Karpas-422 (cell line): ENCODE results near the gene CLEC18B. TPM values are rescaled to one million over a fixed set of nuclear protein-coding genes. Genes with fewer than 3 reads are reported as not detected.
"Not testable (repeated sequence)": the region's sequence is repeated elsewhere in the genome, so short reads cannot be mapped to it uniquely, and the experiment has no call there.

ENCODE experiments used
- DNase-seq: peaks from one replicate; pipeline ENCODE4 v3.0.0-alpha.2; 2015
- H2AFZ ChIP-seq: fragments of 200-600 bp; sonication (generic); 2 replicates; pipeline ENCODE4 v1.6.1; 2014; ENCODE audit warnings: antibody characterized with exemption, low read length, mixed read lengths
- H3K27ac ChIP-seq: fragments of 200-600 bp; sonication (generic); 2 replicates; pipeline ENCODE4 v1.5.1; 2014; ENCODE audit warnings: mild to moderate bottlenecking, low read length, moderate library complexity
- H3K27me3 ChIP-seq: fragments of 200-600 bp; sonication (generic); 2 replicates; pipeline ENCODE4 v1.6.1; 2014; ENCODE audit warnings: low read length, mixed read lengths
- H3K36me3 ChIP-seq: fragments of 200-600 bp; sonication (generic); 2 replicates; pipeline ENCODE4 v1.6.1; 2014; ENCODE audit warnings: low read length, mixed read lengths; ENCODE audit not compliant: insufficient read depth
- H3K4me1 ChIP-seq: fragments of 200-600 bp; sonication (generic); 2 replicates; pipeline ENCODE4 v1.6.1; 2014; ENCODE audit warnings: mild to moderate bottlenecking, low read length, mixed read lengths
- H3K4me2 ChIP-seq: fragments of 200-600 bp; sonication (generic); 2 replicates; pipeline ENCODE4 v1.6.1; 2014; ENCODE audit warnings: low read length, low read depth, mild to moderate bottlenecking; ENCODE audit not compliant: poor library complexity, severe bottlenecking
- H3K4me3 ChIP-seq: fragments of 200-600 bp; sonication (generic); 2 replicates; pipeline ENCODE4 v1.5.1; 2014; ENCODE audit warnings: mild to moderate bottlenecking, antibody characterized with exemption, low read length, mixed read lengths
- H3K79me2 ChIP-seq: fragments of 200-600 bp; sonication (generic); 2 replicates; pipeline ENCODE4 v1.6.1; 2014; ENCODE audit warnings: mild to moderate bottlenecking, low read length, mixed read lengths
- H3K9ac ChIP-seq: fragments of 200-600 bp; sonication (generic); 2 replicates; pipeline ENCODE4 v1.6.0; 2014; ENCODE audit warnings: low read length
- H3K9me2 ChIP-seq: fragments of 200-600 bp; sonication (generic), shearing (Covaris generic); replicated peaks from 2 replicates; pipeline ENCODE4 v1.6.0; 2014; ENCODE audit warnings: mild to moderate bottlenecking, low read length, moderate library complexity; ENCODE audit not compliant: insufficient read depth
- H3K9me3 ChIP-seq: fragments of 300-700, 200-600 bp; sonication (generic); 2 replicates; pipeline ENCODE4 v1.6.1; 2014; ENCODE audit warnings: low read length, mixed read lengths
- H4K20me1 ChIP-seq: fragments of 200-600 bp; sonication (generic); 2 replicates; pipeline ENCODE4 v1.6.1; 2014; ENCODE audit warnings: mild to moderate bottlenecking, antibody characterized with exemption, low read length, low read depth; ENCODE audit not compliant: insufficient read depth
- small RNA-seq: library from RNA; depleted of rRNA; stranded (forward); fragments of <200 nt; gene quantifications from one replicate; pipeline ENCODE3, GENCODE V24; 2014
- total RNA-seq: library from RNA; depleted of rRNA; stranded (reverse); fragments of >200 nt; shearing (Covaris generic); gene quantifications from 2 replicates; pipeline ENCODE4 v1.2.3, GENCODE V29; 2014; ENCODE audit warnings: low replicate concordance; rRNA removed

The CLEC18B gene
- total RNA-seq, 1 experiment from 2014 or later = 4.5 TPM

- not testable (repeated sequence) for H3K27me3 ChIP-seq, DNase-seq, H3K4me1 ChIP-seq, H4K20me1 ChIP-seq, H3K27ac ChIP-seq, H3K4me3 ChIP-seq, H3K9me3 ChIP-seq, H3K9me2 ChIP-seq, H3K9ac ChIP-seq, H3K4me2 ChIP-seq, H2AFZ ChIP-seq, H3K36me3 ChIP-seq
- H3K79me2 ChIP-seq = peaks cover 34% of the 10 kb centered on the region
These were observed 59.4 kb downstream of the CLEC18B start for GRCh38 chr16:74361646-74362610.

Small RNA genes lying within 50 kb of the gene (small RNA-seq; reads per million reads assigned to genes)
- not detected for gene AC009053.4
- gene RF00019 = not detected
- not detected for gene RNU6-237P

Other genes with a start within 250 kb of the CLEC18B start
- gene PSMD7, start 124.7 kb downstream of the CLEC18B start, total RNA-seq = 50.1 and 56.2 TPM in 2 replicates
- 1.5 TPM in 2 replicates for gene NPIPB15, start 45.2 kb downstream of the CLEC18B start, total RNA-seq
- 65.2 and 87.8 TPM in 2 replicates for gene GLG1, start 185.6 kb upstream of the CLEC18B start, total RNA-seq
- gene RFWD3, start 245.4 kb upstream of the CLEC18B start, total RNA-seq = 25.4 and 36.3 TPM in 2 replicates